Retinal pigment epithelial cell (primary cell): ENCODE results near the gene CPNE1.

Experiments
- DNase-seq: peaks from one replicate; pipeline ENCODE4 v3.0.0-alpha.2; 2010; ENCODE audit warnings: low read depth
- H3K4me3 ChIP-seq: 2 replicates; pipeline ENCODE4 v1.5.1; 2011; ENCODE audit warnings: mild to moderate bottlenecking, low read length, control low read depth, moderate library complexity
- CTCF ChIP-seq: conservative IDR thresholded peaks from 2 replicates; pipeline ENCODE4 v1.5.1; 2011; ENCODE audit warnings: low read depth, low read length, control low read depth, inconsistent platforms

CPNE1 gene

GRCh38 chr20:35699957-35700624 lies 35.4 kb upstream of the CPNE1 start:
- no peak for TF ChIP-seq CTCF
- peak overlapping the region; percentile 94 for H3K4me3 ChIP-seq
- DNase-seq: no peak

GRCh38 chr20:35699127-35699956 lies 34.6 kb upstream of the CPNE1 start, which contains the start of the genes NFS1 and ROMO1:
Gene NFS1, minus strand, starts transcription at chr20:35699352. Its CDS starts 64 bp downstream, at chr20:35699288.
Gene ROMO1, plus strand, starts transcription at chr20:35699405. Its CDS starts 228 bp downstream, at chr20:35699633.
- H3K4me3 ChIP-seq: peak within 1 kb of the TSS; percentile 94
- peak; percentile 1 for TF ChIP-seq CTCF
- DNase-seq: peak; percentile 35

- H3K4me3 ChIP-seq: peak overlapping the region; percentile 94
- DNase-seq: no peak
- no peak for TF ChIP-seq CTCF
These were observed 33.8 kb upstream of the CPNE1 start for GRCh38 chr20:35698298-35699126.

- H3K4me3 ChIP-seq: peak overlapping the region; percentile 94
- TF ChIP-seq CTCF: no peak
- DNase-seq: no peak
These were observed 33.1 kb upstream of the CPNE1 start for GRCh38 chr20:35697696-35698297.

GRCh38 chr20:35695978-35696377 lies 31.3 kb upstream of the CPNE1 start:
- DNase-seq: no peak
- H3K4me3 ChIP-seq: no peak overlapping the region
- TF ChIP-seq CTCF: no peak

- no peak overlapping the region for H3K4me3 ChIP-seq
- DNase-seq: no peak
- TF ChIP-seq CTCF: no peak
These were observed 30.6 kb upstream of the CPNE1 start for GRCh38 chr20:35695245-35695749.
